ENCODE data around the gene GFOD2. TPM values are rescaled to one million over a fixed set of nuclear protein-coding genes. Genes with fewer than 3 reads are reported as not detected.
"Not testable (repeated sequence)": the region's sequence is repeated elsewhere in the genome, so short reads cannot be mapped to it uniquely, and the experiment has no call there.

Gene GFOD2
- total RNA-seq, 6 experiments from 2014 or later = 14.4 to 19.4 (median 16.9) TPM

- Mint-ChIP-seq H3K27ac (no peak overlapping the region), H3K36me3 (ENCODE audit: low read depth) (peaks cover 13% of the 10 kb centered on the region), H3K9me3 (peaks cover 6% of the 10 kb centered on the region), H3K27me3 (ENCODE audit: insufficient read depth) (no peaks in the 10 kb centered on the region), H3K4me3 (no peak overlapping the region), H3K4me1 (ENCODE audit: low read depth) (no peaks in the 10 kb centered on the region; the same call in 1 of the 2 replicates)
- no peak for DNase-seq
- TF ChIP-seq CTCF (IDR thresholded peaks at IDR 0.05) = no peak
Measured at GRCh38 chr16:67694611-67695010, 24.5 kb downstream of the GFOD2 start.

DNA sequence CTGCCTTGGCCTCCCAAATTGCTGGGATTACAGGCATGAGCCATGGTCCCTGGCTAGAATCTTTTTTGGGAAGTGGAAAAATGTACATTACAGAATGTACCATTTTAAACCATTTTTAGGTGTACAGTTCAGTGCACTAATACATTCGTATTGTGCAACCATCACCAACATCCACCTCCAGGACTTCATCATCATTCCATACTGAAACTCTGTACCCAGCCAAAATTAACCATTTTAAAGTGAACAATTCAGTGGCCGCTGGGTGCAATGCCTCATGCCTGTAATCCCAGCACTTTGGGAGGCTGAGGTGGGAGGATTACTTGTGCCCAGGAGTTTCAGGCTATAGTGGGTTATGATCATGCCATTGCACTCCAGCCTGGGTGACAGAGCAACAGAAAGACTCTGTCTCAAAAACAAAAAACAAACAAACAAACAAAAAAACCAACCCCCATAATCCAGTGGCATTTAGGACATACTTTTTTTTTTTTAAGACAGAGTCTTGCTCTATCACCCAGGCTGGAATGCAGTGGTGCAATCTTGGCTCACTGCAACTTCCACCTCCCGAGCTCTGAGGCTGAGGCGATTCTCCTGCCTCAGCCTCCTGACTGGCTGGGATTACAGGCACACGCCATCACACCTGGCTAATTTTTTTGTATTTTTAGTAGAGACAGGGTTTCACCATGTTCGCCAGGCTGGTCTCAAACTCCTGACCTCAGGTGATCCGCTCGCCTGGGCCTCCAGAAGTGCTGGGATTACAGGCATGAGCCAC is 25.4 kb downstream of the GFOD2 start:
- DNase-seq; H3K27ac Mint-ChIP-seq; H3K4me3 Mint-ChIP-seq; H3K36me3 Mint-ChIP-seq (ENCODE audit: low read depth); H3K27me3 Mint-ChIP-seq (ENCODE audit: insufficient read depth); H3K9me3 Mint-ChIP-seq; H3K4me1 Mint-ChIP-seq (ENCODE audit: low read depth): not testable (repeated sequence)

GRCh38 chr16:67685388-67686112 is 33.6 kb downstream of the GFOD2 start:
- Mint-ChIP-seq H3K9me3 (no peaks in the 10 kb centered on the region), H3K4me3 (no peak overlapping the region), H3K27me3 (ENCODE audit: insufficient read depth) (no peaks in the 10 kb centered on the region), H3K36me3 (ENCODE audit: low read depth) (peaks cover 12% of the 10 kb centered on the region; the same call in 1 of the 2 replicates), H3K4me1 (ENCODE audit: low read depth) (peaks cover 10% of the 10 kb centered on the region), H3K27ac (no peak overlapping the region)
- no peak for TF ChIP-seq CTCF (IDR thresholded peaks at IDR 0.05)
- DNase-seq = no peak

DNA sequence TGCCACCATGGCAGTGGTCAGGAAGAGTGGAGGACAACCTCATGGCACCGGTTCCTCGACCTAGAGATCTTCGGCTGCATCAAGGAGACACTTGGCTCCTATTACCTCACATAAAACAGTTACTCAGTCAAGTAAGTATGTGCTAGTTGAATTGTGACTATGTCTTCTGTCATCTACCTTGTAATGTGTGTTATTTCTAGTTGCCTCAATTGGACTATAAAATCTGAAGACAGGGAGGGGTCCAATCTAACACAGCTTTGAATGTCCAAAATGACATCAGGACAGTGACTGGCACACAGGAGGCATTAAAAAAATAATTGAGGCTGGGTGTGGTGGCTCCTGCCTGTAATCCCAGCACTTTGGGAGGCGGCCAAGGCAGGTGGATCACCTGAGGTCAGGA is 35.3 kb downstream of the GFOD2 start:
- no peaks in the 10 kb centered on the region for H3K27me3 Mint-ChIP-seq (ENCODE audit: insufficient read depth)
- peak overlapping the region; percentile 36; the same call in 1 of the 2 replicates for H3K4me3 Mint-ChIP-seq
- H3K9me3 Mint-ChIP-seq = no peaks in the 10 kb centered on the region
- peaks cover 10% of the 10 kb centered on the region for H3K4me1 Mint-ChIP-seq (ENCODE audit: low read depth)
- DNase-seq = peak; percentile 28
- peak overlapping the region; percentile 46 for H3K27ac Mint-ChIP-seq
- H3K36me3 Mint-ChIP-seq (ENCODE audit: low read depth) = peaks cover 12% of the 10 kb centered on the region; the same call in 1 of the 2 replicates
- no peak for TF ChIP-seq CTCF (IDR thresholded peaks at IDR 0.05)

DNA sequence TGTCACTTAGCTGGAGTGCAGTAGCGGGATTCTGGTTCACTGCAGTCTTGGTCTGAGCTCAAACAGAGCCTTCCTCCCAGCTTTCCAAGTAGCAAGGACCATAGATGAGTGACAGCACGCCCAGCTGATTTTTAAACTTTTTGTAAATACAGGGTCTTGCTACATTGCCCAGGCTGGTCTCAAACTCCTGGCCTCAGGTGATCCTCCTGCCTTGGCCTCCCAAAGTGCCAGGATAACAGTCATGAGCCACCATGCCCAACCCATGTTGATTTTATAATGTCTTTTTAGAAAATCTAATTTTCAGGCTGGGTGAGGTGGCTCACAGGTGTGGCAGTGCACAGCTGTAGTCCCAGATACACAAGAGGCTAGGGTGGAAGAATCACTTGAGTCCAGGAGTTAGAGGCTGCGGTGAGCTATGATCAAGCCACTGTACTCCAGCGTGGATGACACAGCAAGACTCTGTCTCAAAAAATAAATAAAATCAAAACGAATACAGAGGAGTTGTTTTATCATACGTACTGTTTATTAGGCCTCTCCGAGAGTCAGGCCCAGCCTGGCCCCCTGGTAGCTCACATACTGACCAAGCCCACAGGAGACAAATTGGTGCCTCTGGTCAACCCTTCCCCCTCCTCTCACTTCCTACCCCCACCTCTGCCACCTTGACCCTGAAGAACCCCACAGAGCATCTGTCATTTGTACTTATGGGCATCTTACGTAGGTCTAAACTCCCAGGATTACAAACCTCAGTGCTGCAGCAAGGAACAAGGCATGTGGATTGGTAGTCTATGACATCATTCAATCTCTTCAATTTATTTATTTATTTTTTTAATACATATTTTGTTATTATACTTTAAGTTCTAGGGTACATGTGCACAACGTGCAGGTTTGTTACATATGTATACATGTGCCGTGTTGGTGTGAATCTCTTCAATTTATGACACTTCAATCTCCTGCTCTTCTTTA is 38.9 kb downstream of the GFOD2 start:
- Mint-ChIP-seq H3K4me1 (ENCODE audit: low read depth) (peaks cover 10% of the 10 kb centered on the region), H3K27ac (no peak overlapping the region), H3K9me3 (no peaks in the 10 kb centered on the region), H3K36me3 (ENCODE audit: low read depth) (peaks cover 8% of the 10 kb centered on the region; the same call in 1 of the 2 replicates), H3K4me3 (no peak overlapping the region), H3K27me3 (ENCODE audit: insufficient read depth) (no peaks in the 10 kb centered on the region)
- TF ChIP-seq CTCF (IDR thresholded peaks at IDR 0.05) = no peak
- no peak for DNase-seq

All from HFFc6 (cell line).